NCI-H510A (cell line): Measurements from ENCODE around the gene ZSCAN21.
"Not testable (repeated sequence)": the region's sequence is repeated elsewhere in the genome, so short reads cannot be mapped to it uniquely, and the experiment has no call there.

Source experiments
- DNase-seq: peaks from one replicate; lab custom pipeline; 2025; lab: John Stamatoyannopoulos, UW

ZSCAN21 gene

DNA sequence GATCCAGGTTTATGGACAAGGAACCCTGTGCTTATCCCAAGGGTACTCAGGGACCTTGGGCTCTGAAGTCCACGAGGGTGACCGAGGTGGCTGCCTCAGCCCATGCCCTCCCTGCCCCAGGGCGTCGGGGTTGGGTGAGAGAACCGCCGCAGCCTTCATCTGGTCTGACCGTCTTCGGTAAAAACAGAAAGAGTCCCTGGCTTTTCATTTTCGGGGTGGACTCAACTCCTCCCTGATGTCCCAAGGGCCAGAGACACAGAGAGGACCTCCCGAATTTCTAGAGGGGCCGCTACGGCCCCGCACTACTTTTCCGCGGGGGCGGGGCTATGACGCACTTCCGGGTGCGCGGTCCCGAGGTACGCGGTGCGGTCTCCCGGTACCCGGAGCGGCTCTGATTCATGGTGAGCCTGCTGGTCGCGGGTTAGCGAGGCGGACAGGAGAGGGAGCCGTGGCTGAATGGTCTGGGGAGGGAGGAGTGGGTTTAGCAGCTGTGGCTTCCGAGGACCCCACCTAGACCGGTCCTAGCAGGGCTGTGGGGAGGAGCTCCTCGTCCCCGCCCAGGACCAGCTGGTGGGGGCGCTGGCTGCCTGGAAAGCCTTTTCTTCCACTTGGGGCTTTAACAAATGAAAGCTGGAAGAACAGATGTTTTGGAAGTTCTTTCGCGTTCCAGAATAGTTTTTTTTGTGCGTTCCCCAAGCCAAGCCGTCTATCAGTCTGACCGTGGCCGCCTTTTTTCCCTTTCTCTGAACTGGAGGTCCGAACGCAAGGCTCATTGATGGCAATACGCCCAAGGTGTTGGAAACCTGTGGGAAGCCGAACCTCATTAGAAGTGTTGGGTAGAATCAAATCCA, at the start of gene ZSCAN21:
Gene ZSCAN21 (plus strand): TSS at position 334 of the 851 bp plus-strand sequence. CDS start 7,233 bp downstream, outside the sequence.
- peak; percentile 38 for DNase-seq

DNA sequence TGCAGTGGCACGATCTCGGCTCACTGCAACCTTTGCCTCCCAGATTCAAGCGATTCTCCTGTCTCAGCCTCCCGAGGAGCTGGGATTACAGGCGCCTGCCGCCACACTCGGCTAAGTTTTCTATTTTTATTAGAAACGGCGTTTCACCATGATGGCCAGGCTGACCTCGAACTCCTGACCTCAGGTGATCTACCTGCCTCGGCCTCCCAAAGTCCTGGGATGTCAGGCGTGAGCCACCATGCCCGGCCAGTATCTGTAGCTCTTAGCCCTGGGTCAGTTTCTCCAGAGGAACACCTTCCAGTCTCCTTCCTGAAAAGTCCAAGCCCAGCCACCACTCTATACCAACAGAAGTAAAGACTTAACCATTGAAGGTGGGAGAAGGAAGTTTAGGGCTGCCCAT, 49.3 kb upstream of the ZSCAN21 start:
- DNase-seq = no peak

DNA sequence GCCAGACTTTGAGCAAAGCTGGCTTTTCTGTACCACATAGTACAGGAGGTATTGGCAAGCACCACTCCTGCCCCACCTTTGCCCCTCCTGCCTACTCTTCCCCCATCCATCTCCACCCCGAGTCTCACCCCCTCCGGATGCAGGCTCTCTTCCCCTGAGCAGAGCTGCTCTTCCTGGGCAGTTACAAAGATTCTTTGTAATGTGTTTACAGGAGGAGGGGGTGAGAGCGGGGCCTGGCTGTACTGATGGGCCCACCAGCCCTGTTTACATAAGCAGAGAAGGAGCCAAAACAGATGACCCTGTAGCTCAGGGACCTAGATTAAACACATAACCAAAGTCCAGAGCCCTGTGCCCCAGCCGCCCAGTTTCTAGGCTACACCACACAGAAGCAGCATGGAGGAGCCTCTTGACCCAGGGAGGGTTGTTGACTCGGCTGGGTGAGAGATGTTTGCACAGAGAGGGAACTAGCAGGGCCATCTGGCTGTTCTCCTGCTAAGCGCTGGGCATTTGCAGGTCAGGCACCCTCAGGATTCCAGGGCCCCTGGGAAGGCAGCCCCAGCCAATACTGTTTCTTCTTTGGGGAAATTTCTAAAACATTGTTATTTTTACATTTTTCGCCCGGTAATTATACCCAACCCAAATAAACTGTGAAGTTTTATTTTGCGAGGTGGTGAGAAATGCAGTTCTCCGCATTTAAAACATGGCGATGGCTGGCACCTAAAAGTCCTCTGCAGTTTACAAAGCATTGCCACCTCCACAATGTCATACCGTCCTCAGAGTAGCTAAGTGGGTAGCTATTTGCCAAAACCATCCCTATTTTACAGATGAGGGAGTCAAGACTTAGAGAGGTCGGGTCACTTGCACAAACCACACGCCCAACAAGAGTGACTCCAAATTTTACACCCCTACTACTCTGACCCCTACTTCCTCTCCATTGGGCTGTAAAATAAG, 45.6 kb upstream of the ZSCAN21 start:
- DNase-seq = peak; percentile 93

DNA sequence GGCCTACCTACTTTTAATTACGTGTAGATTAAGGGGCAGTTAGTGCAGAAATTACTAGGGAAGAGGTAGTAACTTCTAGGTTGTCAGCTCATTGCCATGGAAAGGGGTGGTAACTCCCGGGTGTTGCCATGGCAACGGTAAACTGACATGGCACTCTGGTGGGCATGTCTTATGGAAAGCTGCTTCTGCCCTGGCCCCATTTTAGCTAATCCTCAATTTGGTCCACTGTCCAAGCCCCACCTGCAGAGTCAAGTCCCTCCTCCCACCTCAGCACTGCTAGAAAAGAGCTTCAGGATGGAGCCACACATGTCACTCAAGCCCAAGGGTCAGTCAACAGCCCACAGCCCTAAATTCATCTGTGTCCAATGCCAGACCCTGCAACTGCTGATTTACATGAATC, 41.7 kb upstream of the ZSCAN21 start:
- no peak for DNase-seq

DNA sequence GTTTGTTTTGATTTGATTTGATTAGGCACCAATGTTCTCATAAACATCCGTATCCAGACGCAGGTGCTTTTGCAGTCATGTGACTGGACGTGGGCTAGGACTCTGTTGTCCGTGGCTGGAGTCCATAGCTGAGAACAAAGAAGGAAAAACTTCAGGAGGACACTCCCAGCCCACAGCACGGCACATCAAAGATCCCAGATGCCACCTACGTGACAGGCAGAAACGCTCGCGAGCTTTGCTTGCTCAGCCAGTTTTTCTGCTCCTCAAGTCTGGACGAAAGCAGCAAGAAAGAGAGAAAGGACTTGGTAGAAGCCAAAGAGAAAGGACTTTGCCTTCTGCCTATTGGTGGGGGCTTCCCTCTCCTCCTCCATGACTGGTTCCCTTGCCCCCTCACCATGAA, 41.0 kb upstream of the ZSCAN21 start:
- no peak for DNase-seq

DNA sequence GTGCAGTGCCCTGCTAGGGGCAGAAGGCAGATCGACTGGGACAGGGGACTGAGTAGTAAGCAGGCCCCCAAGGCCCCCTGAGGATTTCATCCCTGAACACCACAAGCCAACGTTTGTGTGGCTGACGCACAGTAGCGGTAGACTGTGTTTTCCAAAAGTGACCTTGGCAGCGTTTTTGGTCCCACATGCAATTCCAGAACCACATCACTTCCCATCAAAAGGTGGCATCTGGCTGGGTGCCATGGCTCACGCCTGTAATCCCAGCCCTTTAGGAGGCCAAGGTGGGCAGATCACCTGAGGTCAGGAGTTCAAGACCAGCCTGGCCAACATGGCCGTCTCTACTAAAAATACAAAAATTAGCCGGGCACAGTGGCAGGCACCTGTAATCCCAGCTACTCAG, 39.6 kb upstream of the ZSCAN21 start:
- DNase-seq = not testable (repeated sequence)

DNA sequence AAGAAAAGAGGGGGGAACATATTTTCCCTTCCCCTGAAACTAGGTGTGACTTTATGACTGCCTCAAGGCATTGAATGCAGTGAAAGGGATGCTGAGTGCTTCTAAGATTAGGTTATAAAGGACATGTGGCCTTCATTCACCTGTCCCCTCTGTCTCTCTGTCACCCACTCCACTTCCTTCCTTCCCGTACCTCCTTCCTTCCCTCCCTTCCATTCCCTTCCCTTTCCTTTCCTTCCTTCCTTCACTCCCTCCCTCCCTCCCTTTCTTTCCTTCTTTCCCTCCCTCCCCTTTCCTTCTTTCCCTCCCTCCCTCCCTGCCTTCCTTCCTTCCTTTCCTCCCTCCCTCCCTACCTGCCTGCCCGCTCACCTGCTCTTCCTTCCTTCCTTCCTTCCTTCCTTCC, 38.7 kb upstream of the ZSCAN21 start:
- DNase-seq = no peak

DNA sequence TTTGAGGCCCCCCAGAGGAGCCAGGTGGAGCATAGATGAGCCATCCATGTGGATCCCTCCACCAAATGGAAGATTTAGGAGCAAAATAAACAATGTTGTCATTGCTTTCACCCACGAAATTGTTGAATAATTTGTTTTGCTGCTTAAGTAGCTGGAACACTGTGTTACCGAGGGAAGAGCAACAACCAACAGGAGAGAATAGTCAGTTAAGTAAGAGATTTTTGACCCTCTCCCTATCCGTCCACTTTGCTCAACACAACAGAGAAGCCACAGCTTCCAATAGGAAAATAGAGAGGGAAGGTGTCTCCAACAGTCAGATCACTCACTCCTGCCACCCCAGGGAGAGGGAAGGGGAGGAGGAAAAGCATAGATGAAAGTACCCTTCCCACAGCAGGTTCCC, 38.1 kb upstream of the ZSCAN21 start:
- DNase-seq = no peak

DNA sequence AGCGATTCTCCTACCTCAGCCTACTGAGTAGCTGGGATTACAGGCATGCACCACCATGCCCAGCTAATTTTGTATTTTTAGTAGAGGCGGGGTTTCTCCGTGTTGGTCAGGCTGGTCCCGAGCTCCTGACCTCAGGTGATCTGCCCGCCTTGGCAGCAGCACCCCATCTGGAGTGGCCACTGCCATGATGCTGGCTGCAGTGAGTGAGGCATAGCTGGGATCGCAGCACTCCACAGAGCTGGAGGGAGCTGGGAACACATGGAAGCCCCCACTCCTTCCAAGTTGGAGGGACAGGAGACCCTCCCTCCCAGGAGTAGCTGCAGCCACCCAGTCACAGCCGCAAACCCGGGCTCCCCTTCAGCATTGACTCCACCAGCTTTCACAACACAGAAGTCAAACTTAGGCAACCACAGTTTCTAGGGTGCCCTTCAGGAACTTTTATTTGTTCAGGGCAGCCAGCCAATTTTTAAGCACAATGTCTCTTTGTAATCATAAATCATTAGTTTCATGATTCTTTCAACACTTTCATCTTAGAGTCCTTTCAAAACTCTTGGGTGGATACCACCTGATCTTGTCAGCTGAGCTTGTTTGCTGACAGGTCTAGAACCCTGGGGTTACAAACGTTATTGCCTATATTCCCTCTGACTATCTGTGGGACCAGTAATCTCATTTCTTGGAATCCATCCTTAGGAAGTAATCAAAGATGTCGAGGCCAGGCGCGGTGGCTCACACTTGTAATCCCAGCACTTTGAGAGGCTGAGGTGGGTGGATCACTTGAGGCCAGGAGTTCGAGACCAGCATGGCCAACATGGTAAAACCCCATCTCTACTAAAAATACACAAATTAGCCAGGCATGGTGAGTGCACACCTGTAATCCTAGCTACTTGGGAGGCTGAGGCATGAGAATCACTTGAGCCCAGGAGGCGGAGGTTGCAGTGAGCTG, 36.9 kb upstream of the ZSCAN21 start:
- DNase-seq = not testable (repeated sequence)

DNA sequence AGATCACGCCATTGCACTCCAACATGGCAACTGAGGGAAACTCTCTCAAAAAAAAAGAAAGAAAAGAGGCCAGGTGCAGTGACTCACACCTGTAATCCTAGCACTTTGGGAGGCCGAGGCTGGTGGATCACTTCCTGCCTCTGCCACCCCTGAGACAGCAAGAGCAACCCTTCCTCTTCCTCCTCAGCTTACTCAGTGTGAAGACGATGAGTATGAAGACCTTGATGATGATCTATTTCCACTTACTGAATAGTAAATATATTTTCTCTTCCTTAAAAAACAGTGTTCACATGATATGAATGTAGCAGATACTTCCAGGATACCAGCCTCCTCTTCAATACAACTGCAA, 36.3 kb upstream of the ZSCAN21 start:
- no peak for DNase-seq

DNA sequence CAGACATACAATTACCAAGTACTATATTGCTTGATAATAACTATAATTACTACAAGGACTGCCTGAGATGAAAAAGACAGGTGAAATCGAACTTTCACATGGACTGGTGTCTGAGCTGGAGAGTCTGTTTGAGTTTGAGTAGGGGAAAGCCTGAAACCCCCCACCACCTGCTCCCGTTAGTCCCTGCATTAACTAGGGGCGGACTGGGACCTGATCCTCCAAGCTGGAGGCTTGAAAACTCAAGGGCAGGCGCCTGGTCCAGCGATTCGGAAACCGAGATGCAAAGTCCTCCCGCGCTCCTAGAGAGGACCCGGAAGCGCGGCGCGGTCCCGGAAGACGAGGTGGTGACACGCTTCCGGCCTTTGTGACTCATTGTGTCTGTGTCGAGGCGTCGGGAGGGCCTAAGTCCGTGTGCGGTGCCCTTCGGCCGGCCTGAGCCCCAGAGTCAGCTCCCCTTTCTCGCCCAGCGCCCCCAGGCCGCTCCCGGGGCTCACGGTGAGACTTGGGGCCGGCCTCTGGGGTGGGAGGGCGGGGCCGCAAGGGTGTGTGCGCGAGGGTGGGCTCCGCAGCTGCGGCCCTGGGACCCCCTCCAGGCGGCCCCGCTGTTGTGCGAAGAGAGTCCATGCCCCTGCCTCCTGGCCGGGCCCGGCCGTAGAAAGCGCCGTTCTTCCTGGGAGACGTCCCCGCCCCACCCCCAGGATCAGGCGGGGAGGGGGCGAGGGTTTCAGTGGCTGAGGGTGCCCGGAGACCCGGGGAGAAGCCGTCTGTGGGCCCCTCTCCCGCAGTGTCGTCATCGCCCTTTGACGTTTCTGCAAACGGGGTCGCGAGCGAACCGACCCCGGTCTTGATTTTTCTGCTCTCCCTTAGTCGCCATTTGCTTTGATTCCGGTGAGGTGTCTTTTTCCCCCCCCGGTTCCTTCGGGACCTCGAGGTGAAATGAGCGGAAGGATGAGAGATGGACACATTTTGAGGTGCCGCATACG, 34.1 kb upstream of the ZSCAN21 start, which contains the start of gene ZKSCAN1:
Gene ZKSCAN1 (plus strand): TSS at position 365 of the 983 bp plus-strand sequence. CDS start 7,911 bp downstream, outside the sequence.
- DNase-seq = peak; percentile 84

DNA sequence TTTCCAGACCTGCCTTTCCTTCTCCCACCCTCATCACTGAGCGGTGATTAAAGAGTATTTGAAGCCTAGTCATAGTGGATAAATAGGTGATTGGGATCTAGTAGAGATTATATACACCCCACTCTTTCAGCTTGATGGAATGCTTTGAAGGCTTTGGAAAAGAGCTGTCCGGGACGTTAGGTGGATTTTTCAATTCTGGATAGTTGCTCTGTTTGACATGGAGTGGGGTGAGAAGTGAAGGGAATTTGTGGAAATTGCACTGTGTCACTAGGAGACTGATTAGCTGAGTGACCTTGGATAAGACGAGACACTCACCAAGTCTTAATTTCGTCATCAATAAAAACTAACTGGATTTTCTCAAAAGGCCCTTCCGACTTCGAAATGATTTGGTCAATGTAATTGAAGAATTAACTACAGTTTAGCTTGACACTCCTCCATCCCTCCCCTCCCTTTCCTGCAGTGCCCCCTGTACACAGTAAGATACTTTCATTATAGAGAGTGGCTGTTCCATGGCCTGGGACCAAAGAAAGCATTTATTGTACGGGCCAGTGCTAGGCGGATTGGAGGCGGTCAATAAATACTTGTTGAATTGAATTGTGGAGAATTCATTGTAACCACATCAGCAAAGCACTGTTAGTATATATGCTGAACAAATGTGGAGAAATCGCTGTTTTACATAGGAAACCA, 33.2 kb upstream of the ZSCAN21 start:
- no peak for DNase-seq

DNA sequence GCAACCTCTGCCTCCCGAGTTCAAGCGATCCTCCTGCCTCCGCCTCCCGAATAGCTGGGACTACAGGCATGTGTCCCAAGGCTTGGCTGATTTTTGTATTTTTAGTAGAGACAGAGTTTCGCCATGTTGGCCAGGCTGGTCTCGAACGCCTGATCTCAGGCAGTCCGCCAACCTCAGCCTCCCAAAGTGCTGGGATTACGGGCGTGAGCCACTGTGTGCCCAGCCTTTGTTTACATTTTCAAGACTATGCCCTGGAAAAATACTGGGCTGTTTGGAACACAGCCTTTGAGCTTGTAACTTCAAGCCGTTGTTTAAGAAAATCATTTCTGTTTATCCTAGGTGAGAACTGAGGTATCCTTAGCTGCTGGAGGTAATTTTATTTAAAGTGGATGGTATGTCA, 32.3 kb upstream of the ZSCAN21 start:
- DNase-seq = no peak

DNA sequence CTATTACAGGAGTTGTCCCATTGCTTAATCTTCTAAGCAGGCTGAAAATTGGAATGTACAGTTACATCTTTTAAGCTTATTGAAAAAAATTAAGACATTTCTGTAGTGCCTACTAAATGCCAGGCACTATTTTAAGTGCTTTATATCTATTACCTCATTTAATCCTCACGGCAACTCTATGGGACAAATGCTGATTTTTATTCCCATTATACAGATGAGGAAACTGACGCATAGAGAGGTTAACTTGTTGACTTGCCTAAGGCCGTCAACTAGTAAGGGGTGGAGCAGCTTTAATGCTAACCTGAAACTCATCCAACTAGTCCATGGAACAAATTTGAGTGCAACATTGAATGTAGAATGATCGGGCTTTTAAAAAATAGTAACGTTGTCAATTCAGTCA, 31.7 kb upstream of the ZSCAN21 start:
- DNase-seq = no peak

DNA sequence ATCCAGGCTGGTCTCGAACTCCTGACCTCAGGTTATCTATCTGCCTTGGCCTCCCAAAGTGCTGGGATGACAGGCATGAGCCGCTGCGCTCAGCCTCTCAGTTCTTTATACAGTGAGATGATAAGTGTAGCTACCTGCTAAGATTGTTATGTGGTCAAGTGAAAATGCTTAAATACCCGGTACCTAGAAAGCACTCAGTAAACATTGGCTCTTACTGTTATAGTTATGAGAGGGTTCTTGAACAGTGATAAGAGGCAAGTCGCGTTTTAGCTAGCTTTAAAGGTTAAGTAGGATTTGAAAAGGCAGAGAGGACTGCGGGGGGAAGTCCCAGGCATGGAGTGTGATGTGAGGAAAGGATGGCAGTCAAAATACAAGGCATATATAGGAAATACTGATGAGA, 29.7 kb upstream of the ZSCAN21 start:
- no peak for DNase-seq

DNA sequence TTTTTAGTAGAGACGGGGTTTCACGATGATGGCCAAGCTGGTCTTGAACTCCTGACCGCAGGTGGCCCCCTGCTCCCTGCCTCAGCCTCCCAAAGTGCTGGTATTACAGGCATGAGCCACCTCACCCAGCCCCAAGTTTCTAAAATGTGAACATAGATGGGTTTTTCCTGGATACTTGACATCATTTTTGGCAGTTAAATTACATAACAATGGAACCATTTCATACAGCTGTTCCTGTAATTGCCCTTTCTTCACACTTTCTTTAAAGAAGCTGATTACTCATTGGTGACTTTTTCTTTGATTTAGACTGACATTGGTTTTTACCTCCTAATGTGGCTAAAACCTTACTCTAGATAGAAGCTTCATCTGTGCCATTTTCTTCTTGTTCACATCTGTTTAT, 28.3 kb upstream of the ZSCAN21 start:
- no peak for DNase-seq

DNA sequence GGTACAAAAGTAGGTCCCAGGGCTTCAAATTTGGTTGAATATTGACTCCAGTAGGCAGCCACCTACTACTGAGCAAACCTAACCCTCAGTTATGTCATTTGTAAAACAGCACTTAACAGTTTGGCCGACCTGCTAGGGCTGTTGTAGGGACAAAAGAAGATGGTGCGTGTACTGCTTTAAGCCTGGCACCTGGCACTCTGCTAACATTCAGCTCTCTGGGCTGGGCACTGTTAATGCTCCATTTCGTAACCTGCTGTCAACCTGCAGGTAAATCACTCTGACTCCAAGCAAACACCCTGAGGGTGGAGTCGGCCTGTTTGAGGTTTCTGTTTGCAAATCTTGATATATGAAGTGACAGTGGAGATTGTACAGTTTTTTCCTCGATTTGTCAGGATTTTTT, 27.0 kb upstream of the ZSCAN21 start:
- no peak for DNase-seq

DNA sequence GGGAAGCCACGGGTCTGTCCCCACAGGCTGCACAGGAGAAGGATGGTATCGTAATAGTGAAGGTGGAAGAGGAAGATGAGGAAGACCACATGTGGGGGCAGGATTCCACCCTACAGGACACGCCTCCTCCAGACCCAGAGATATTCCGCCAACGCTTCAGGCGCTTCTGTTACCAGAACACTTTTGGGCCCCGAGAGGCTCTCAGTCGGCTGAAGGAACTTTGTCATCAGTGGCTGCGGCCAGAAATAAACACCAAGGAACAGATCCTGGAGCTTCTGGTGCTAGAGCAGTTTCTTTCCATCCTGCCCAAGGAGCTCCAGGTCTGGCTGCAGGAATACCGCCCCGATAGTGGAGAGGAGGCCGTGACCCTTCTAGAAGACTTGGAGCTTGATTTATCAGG, 26.0 kb upstream of the ZSCAN21 start:
- DNase-seq = no peak

DNA sequence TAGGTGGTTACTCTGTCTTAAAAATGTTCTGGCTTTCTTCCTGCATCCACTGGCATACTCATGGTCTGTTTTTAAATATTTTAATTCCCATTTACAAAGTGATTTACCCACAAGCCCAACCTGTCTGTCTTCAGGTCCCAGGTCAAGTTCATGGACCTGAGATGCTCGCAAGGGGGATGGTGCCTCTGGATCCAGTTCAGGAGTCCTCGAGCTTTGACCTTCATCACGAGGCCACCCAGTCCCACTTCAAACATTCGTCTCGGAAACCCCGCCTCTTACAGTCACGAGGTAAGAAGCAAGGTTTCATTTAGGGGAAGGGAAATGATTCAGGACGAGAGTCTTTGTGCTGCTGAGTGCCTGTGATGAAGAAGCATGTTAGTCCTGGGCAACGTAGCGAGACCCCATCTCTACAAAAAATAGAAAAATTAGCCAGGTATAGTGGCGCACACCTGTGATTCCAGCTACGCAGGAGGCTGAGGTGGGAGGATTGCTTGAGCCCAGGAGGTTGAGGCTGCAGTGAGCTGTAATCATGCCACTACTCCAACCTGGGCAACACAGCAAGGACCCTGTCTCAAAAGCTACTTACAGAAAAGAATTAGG, 25.5 kb upstream of the ZSCAN21 start:
- DNase-seq = no peak

DNA sequence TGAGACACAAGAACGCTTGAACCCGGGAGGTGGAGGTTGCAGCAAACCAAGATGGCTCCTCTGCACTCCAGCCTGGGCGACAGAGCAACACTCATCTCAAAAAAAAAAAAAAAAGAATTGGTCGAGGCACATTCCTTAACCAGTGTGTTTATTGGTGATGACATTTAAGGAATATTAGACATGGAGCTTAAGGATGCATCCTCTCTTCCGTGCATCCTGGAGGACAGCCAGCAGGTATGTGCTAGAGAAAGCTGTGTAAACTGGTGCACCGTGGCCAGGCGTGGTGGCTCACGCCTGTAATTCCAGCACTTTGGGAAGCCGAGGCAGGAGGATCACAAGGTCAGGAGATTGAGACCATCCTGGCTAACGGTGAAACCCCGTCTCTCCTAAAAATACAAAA, 22.4 kb upstream of the ZSCAN21 start:
- DNase-seq = no peak
